ENCODE results near the gene FNBP1.
"Not testable (repeated sequence)": the region's sequence is repeated elsewhere in the genome, so short reads cannot be mapped to it uniquely, and the experiment has no call there.

FNBP1 gene

DNA sequence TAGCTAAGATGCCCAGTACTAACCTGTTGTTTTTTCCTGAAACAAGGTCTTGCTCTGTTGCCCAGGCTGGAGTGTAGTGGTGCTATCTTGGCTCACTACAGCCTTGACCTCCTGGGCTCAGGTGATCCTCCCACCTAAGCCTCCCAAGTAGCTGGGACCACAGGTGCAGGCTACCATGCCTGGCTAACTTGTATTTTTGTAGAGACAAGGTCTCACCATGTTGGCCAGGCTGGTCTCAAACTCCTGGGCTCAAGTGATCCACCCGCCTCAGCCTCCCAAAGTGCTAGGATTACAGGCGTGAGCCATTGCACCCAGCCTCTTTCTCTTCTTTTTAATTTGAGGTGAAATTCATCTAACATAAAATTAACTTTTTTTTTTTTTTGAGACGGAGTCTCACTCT, 21.1 kb downstream of the FNBP1 start:
- DNase-seq (ENCODE audit: low read depth) = not testable (repeated sequence)

- DNase-seq (ENCODE audit: low read depth) = no peak
Observed at GRCh38 chr9:130021123-130021522, 21.9 kb downstream of the FNBP1 start.

DNA sequence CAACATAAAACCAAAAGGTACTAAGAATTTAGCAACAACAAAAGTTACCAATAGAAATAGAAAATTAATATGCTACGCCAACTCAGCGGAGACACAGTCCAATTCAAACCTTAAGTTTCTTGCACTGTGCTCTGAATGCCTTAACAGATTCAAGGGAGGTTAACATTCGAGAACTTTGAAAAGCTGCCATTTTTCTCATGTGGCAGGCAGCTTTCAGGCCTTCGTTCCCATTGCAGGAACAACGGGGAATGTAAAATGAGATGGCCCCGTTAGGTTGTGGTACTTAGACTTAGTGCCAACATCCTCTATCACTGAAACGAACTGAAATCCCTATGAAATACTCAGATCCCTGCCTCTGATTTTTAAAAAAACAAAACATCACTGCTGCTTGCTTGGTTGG, 22.4 kb downstream of the FNBP1 start:
- no peak for DNase-seq (ENCODE audit: low read depth)

GRCh38 chr9:130018265-130018664, 24.7 kb downstream of the FNBP1 start:
- no peak for DNase-seq (ENCODE audit: low read depth)

DNA sequence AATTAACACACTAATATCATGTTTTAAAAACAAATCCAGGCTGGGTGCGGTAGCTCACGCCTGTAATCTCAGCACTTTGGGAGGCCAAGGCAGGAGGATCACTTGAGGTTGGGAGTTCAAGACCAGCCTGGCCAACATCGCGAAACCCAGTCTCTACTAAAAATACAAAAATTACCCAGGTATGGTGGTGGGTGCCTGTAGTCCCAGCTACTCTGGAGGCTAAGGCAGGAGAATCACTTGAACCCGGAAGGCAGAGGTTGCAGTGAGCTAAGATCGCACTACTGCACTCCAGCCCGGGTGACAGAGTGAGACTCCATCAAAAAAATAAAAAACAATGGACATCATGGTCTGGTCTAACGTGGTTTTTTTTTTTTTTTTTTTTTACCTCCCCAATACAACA, 25.5 kb downstream of the FNBP1 start:
- DNase-seq (ENCODE audit: low read depth) = not testable (repeated sequence)

DNA sequence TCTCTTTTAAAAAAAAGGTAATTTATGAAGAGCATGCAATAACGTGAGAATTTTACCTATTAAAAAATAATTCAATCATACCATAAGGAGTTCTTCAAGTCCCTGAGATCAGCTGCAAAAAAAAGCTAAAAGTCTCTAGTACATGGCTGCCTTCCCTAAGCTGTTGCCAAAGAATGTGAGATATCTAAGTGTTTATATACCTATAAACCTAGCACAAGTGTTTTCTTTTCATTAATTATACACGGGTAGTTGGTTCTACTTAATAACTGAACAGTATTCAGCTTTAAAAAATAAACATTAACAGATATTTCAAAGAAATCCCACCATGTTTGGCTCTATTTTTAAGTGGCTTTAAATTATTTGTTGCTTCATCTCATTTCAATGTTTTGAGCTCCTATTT, 25.9 kb downstream of the FNBP1 start:
- no peak for DNase-seq (ENCODE audit: low read depth)

DNA sequence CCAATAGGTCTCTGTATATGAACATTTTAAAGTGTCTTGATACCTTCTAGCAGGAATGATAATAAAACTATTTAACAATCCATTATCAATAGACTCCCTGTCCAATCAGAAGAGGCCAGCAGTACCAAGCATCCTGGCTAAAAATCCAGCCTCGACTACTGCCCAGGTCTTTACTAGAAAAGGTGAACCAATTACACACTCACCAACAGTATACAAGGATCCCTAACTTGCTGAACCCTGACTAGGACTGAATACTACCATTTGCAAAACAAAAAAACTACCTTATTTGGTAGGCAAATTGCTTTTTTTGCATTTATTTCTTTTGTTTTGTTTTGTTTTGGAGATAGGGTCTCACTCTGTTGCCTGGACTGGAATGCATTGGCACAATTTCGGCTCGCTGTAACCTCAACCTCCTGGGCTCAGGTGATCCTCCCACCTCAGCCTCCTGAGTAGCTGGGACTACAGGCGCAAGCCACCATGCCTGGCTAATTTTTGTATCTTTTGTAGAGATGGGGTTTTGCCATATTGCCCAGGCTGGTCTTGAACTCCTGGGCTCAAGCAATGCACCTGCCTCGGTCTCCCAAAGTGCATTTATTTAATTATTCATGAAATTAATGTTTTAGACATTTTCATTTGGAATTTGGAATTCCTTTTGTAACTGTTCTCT, 27.5 kb downstream of the FNBP1 start:
- no peak for DNase-seq (ENCODE audit: low read depth)

GRCh38 chr9:130013326-130013725, 29.7 kb downstream of the FNBP1 start:
- no peak for DNase-seq (ENCODE audit: low read depth)

DNA sequence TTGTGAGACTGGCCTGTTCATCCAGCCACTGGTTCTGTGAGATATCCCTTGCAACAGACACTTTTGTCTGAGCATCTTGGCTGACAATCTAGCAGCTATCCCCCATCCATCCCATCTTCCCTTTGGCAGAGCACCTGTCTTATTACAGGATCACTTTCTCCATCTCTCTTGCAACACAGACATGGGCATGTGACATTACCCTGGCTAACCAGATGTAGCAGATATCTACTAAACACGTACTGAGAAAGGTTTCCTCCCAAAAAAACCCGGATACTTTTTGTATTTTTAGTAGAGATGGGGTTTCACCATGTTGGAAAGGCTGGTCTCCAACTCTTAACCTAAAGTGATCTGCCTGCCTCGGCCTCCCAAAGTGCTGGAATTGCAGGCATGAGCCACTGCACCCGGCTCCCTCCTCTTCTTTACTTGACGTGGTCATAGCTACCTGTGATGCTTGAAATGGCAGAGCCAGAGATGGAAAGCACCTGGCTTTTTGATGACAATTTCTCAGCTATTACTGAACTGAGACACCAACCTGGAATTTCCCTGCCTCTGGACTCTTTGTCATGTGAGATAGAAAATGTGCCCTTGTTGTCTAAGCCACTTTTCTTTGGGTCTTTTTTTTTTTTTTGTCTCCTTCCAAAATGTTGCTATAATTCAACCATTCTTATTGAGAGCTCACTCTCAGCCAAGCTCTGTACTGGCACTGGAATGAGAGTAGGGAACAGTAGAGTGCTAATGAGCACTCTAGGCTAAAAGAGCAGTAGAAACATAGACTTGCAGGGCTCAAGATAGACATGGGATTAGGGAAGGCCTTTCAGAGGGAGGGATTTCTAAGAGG, 32.6 kb downstream of the FNBP1 start:
- no peak for DNase-seq (ENCODE audit: low read depth)

DNA sequence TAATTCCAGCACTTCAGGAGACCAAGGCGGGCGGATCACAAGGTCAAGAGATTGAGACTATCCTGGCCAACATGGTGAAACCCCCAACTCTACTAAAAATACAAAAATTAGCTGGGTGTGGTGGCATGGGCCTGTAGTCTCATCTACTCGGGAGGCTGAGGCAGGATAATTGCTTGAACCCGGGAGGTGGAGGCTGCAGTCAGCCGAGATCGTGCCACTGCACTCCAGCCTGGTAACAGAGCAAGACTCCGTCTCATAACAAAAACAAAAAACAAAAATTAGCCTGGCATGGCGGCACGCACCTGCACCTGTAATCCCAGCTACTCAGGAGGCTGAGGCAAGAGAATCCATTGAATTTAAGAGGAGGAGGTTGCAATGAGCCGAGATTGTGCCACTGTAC, 33.4 kb downstream of the FNBP1 start:
- DNase-seq (ENCODE audit: low read depth) = not testable (repeated sequence)

GRCh38 chr9:130008538-130008937, 34.5 kb downstream of the FNBP1 start:
- DNase-seq (ENCODE audit: low read depth) = no peak

DNA sequence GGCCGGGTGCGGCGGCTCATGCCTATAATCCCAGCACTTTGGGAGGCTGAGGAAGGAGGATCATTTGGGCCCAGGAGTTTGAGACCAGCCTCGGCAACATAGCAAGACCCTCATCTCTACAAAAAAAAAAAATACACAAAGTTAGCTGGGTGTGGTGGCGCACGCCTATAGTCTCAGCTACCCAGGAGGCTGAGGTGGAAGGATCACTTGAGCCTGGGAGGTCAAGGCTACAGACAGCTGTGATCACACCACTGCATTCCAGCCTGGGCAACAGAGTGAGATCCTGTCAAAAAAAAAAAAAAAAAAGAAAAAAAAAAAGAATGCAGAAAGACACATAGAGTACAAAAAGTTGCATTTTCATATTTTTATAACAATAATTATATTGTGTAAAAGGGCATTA, 36.0 kb downstream of the FNBP1 start:
- not testable (repeated sequence) for DNase-seq (ENCODE audit: low read depth)

DNA sequence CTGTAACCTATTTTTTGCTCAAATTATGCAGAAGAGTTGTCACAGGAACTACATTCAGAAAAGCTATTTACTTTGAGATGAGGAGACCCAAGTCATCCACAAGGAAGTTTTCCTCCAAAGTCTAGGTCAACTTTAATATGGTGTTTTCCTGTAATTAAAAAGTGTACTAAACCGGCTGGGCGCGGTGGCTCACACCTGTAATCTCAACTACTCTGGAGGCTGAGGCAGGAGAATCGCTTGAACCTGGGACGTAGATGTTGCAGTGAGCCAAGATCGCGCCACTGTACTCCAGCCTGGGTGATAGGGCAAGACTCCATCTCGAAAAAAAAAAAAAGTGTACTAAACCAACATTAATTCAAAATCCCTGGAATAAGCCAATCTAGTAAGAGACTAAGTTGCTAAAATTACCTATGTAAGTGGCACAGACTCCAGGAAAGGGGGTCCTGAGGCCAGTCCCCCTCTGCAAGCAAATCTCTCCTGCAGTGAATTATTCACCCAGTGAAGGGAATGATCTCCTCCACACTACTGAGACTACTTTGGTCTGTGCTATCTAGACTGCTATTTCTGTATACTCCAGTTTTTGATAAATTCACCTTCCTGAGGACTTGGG, 38.9 kb downstream of the FNBP1 start:
- DNase-seq (ENCODE audit: low read depth) = no peak

GRCh38 chr9:130002320-130002719, 40.7 kb downstream of the FNBP1 start:
- DNase-seq (ENCODE audit: low read depth) = no peak

DNA sequence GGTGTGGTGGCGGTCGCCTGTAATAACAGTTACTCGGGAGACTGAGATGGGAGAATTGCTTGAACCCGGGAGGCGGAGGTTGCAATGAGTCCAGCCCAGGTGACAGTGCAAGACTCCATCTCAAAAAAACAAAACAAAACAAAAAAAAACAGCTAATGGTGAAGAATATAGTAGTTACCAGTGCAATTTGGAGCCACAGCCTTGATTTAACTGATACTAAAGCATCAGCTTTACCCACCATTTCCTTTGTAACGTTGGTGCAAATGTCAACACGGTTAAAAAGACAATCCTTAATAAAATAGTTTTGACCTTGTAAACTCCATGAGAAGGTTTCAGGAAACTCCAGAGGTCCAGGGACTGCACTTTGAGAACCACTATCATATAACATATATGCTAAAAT, 41.8 kb downstream of the FNBP1 start:
- DNase-seq (ENCODE audit: low read depth) = no peak

DNA sequence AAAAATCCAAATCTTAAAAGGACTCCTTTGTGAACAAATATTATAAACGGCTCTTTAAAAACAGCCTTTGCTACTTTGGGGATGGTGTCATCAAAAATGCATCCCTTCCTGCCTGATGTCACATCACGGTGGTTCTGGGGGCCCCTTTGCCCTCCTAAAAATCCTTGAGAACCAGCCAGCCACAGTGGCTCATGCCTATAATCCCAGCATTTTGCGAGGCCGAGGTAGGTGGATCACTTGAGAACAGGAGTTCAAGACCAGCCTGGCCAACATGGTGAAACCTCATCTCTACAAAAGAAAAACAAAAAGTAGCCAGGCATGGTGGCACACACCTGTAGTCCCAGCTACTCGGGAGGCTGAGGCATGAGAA, 43.9 kb downstream of the FNBP1 start:
- DNase-seq (ENCODE audit: low read depth) = no peak

DNA sequence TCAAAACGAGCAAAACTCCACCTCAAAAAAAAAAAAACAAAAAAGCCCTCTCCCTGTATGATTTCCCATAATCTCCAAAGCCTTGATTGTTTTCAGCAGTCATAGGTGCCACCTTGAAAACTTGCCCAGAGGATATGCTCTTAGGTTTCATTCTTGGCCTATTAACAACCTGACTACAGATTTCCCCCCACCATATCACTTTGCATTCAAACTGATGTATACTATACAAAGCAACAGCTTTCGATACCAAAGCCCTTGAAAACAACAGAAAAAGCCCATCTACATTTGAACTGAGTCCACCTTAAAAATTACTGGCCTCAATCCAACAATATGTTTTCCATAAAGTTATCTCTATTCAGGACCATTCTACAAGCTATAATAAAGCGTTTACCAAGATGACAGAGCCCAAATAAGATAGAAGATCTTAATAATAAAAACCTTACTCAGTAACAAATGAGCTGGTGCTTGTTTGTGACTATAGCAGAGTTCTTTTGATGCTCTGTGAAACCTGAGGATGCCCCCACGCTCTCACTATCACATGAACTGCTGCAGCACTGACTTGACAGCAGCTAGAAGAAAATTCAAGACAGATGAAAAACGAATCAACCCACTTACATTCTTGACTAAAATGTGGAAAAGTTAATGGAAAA, 44.4 kb downstream of the FNBP1 start:
- no peak for DNase-seq (ENCODE audit: low read depth)

DNA sequence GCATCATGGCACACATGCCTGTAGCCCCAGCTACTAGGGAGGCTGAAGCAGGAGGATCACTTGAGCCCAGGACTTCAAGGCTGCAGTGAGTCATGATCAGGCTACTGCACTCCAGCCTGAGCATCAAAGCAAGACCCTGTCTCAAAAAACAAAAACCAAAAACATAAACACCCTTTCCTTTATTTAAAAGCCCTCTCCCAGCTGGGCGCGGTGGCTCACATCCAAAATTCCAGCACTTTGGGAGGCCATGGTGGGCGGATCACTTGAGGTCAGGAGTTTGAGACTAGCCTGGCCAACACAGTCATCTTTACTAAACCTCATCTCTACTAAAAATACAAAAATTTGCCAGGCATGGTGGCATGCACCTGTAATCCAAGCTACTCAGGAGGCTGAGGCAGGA, 45.3 kb downstream of the FNBP1 start:
- not testable (repeated sequence) for DNase-seq (ENCODE audit: low read depth)

DNA sequence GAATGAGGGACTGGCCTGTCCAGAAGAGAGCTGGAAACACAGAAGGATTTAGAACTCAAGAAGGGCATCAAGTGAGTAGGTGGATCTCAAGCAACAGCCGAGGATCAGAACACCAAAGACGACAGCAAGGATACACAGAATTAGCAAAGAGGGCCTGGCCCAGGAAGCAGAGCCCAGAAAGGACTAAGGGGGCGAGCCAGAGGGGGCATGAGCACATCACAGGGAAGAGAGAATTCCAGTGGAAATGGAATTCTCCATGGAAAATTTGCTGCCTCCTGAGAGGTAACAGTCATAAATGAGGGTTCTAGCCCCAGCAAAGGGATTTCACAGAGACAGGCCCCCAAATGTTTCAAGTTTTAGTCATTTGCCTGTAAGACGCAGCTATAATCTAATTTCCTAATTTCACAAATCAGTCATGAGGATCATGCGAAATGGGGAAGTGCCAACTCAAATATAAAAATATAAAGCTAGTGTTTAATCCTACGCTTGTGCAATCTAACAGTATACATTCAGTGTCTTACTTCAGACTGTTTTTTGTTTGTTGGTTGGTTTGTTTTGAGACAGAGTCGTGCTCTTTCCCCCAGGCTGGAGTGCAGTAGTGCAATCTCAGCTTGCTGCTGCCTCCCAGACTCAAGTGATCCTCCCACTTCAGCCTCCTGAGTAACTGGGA, 46.7 kb downstream of the FNBP1 start:
- DNase-seq (ENCODE audit: low read depth) = peak; percentile 57

GRCh38 chr9:129995409-129996160, 47.4 kb downstream of the FNBP1 start:
- peak; percentile 51 for DNase-seq (ENCODE audit: low read depth)

DNA sequence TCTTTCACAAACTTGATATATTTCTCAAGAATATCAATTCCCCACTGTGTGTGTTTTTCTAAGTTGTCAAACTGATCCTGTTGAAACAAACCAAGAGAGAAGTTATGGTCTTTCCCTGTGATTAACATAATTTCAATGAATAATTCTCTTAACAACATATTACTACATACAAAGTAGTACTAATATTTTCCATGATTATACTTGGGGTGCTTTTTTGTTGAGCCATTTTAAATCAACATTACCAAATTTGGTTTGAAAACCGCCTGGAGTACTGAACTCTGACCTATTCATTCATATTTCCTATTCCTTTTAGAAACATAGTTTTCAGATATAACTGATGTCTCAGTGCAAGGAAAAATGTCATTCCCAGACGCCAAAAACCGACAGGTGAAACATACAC, 48.1 kb downstream of the FNBP1 start:
- no peak for DNase-seq (ENCODE audit: low read depth)

All from fibroblast of the conjunctiva (primary cell).